Stimulated activated CD4-positive, alpha-beta T cell treated with anti-CD3 and anti-CD28 coated beads, Interleukin-1b, Interleukin-23, amount 100 ng/mL, for 1 hour (primary cell): ENCODE measurements around the gene MKNK1.

Source experiments
- DNase-seq, 2 donors: peaks; one replicate each; pipeline ENCODE4 v3.0.0-alpha.2; 2020; ENCODE audit warnings: low read depth in 2 of 2

The MKNK1 gene

GRCh38 chr1:46618754-46619415 is 14.8 kb upstream of the MKNK1 start:
- no peak for DNase-seq

DNA sequence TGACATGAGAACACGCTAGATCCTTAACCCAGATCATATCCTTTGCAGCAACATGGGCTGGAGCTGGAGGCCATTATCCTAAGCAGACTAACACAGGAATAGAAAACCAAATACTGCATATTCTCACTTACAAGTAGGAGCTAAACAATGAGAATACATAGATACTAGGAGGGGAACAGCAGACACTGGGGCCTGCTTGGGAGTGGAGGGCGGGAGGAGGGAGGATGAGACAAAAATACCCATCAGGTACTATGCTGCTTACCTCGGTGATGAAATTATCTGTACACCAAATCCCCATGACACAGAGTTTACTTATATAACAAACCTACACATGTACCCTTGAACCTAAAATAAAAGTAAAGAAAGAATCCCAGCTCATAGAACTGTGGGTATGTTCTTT is 13.8 kb upstream of the MKNK1 start:
- no peak for DNase-seq

DNA sequence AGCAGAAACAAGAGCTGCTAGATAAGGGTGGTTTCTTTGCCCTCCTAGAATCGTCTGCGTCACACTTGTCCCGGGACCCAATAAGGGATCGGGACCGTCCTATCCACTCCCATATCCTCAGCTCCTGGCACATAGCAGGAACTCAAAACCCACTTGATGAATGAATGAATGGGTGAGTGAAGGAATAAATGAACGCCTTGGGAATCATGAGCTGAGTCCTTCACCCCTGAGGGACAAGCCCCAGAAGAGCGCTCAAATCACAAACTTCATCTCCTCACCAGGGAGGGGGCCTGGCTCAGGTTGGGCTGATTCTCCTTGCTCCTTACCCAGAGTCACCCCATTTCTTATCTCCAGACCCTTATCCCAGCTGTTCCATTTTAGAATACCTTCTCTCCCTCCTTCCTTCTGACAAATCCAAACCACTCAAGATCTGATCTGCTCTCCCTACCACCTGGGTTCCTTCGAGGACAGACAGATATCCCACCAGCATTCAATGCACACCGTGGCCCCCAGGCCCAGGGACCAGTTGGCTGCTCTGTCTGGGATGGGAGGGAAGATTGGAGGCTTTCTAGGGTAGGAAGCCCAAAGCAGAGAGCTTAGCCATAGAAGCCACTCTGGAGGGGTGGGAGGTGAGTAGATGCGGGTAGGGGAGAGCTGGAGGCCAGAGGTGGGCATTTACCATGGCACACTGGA is 13.2 kb upstream of the MKNK1 start:
- DNase-seq: no peak

DNA sequence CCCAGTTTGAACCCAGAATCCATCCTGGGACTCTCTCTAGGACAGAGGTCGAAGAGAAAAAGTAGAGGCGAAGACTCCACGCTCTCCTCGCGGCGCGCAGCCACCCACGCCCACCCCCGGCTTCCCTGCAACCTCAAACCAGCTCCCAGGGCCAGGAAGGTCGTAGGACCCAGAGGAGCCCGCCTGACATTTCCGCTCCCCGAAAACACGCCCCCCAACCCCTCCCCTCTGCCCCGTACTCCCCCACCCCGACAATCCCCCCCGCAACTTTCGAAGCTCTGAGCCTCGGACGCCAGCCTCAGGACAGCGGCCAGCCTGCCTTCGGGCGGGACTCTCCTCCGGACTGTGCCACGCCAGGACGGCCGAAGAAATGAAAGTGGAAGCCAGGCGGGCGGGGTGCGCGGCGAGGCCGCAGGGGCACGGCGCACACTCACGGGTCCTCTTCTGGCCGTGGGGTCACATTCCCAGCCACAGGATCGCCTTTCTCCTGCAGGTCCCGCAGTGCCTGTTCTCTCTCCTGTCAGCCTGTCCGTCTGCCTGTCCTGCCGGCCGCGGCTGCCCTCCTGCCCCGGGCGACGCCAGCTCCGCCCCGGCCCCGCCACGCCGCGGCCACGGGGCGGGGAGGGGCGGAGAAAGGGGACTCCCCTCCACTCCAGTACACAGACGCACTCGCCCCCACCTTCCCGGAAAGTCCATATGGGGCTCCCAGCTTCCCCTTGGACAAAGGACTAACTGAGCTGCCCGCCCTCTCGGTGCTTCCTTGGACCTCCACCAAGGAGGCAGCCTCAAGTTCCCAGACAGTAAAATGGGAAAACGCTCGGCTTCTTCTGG is 12.4 kb upstream of the MKNK1 start, which contains the start of gene MOB3C:
TSS of gene MOB3C (minus strand) at position 535 of the 831 bp plus-strand sequence. CDS start 3,490 bp downstream, outside the sequence.
- peak; percentile 27 to 45 for DNase-seq

GRCh38 chr1:46615735-46616134 is 11.7 kb upstream of the MKNK1 start:
- DNase-seq: no peak

GRCh38 chr1:46615088-46615487 is 11.0 kb upstream of the MKNK1 start:
- no peak for DNase-seq

DNA sequence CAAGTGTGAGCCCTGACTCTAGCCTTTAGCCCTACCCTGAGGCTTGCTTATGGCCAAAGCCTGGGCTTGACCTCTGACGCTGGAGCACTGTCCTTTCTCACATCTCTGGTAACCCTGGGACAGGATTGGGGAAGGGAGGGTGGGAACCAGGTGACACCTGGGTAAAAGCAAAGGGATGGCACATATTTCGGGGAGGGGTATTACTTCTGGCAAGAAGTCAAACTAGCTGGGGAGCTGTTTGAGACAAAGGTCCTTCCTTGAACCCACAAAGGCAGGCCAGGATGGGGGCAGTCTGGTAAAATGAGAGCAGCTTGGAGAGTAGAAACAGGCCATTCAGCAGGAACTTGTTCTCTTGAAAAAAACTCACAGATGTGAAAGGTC is 10.5 kb upstream of the MKNK1 start:
- DNase-seq: no peak

DNA sequence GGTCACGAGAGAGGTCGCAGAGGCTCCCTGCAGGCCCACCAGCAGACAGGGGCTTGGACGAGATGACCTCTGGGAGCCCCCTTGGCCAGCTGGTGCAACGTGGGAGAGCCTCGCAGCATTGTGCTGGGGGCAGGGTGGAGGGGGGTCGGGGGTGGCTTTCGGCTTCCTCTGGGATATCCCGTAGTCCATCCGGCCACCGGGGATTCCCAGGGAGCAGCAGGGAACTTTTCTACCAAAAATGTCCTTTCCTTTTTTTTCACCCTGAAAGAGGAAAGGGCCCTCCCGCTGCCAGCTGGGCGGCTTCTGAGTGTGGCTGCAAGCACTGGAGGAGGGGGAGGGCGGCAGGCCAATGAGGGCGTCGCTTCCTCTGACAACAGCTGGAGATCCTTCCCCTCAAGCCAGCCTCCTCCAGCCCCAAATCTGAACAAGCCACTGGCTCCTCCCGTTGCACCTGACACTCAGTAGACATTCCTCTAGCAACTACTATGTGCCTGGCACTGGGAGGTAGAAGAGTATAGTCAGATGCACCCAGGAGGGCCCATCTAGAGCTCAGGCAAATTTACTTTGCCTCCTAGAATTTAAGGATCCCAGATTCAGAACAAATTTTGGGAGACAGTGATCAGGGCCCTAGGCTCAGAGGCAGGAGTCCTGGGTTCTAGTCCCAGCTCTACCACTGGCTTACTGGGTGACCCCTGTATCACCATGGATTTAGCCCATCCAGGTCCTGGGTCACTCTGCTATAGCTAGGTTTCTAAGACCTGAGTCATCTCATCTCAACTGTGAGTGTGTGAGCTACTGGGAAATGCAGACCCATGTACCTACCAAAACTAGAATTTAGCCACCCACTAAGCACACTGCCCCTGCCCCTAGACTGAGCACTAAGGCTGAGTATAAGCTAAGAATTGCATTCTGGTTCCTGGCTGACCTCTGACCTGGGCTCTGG is 9.9 kb upstream of the MKNK1 start:
- no peak for DNase-seq

DNA sequence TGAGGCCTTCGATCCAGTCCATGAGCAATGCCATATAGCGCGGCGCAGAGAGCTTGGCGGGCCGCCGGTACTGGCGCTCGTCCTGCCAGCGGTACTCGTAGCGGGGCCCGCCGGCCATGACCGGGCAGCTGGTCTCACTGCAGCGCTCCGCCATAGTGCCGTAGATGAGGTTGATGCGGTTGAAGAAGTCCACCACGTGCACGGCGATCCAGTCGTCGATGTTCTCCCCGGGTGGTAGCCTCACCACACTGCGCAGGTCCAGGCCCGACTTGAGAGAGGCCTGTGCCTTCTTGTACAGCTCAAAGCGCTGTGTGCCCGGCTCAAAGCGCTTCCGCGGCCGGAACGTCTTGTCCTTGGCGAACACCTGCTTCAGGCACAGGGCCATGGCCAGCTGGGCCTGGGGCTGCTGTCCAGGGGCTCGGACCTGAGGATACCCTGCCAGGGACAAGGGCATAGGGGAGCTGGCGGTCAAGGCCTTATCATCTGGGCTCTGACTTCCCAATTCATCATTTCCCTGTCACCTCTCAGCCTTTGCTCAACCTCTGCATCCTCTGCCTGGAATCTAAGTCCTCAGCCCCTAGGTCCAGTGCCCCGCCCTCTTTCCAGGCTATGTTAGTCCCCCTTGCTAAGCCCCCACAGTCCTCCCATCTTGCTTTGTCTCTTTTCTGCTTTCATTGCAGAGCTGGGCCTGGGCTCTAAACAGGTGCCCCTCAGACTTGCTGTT is 9.0 kb upstream of the MKNK1 start:
- DNase-seq: no peak

DNA sequence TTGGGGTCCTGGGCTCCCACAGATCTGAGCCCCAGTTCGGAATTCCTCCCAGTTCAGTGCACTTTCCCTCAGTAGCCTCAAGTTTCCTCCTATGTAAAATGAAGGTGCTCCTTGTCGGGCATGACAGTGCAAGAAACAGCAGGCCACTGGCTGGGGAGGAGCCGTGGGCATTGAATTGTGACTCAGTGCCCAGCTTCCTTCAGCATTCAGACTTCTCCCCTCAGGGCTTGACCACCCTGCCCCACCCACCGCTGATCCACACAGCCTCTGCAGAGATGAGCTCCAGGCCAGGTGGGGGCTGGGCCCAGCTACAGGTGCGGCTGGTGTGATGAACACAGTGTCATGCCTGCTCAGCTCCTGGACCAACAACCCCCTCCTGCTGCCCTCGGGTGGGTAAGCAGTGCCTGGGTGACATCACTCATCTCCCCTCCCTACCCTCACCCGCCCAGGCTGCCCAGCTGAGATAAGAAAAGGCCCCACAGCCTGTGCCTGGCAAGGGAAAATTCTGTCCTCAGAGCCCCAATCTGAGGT is 7.7 kb upstream of the MKNK1 start:
- no peak for DNase-seq

- DNase-seq: no peak
Observed at GRCh38 chr1:46607345-46608130, 3.5 kb upstream of the MKNK1 start.

GRCh38 chr1:46606255-46606965 is 2.3 kb upstream of the MKNK1 start:
- DNase-seq: no peak

GRCh38 chr1:46605232-46605631 is 1.2 kb upstream of the MKNK1 start:
- DNase-seq: no peak

GRCh38 chr1:46603481-46603857 is 599 bp downstream of the MKNK1 start:
- no peak for DNase-seq

DNA sequence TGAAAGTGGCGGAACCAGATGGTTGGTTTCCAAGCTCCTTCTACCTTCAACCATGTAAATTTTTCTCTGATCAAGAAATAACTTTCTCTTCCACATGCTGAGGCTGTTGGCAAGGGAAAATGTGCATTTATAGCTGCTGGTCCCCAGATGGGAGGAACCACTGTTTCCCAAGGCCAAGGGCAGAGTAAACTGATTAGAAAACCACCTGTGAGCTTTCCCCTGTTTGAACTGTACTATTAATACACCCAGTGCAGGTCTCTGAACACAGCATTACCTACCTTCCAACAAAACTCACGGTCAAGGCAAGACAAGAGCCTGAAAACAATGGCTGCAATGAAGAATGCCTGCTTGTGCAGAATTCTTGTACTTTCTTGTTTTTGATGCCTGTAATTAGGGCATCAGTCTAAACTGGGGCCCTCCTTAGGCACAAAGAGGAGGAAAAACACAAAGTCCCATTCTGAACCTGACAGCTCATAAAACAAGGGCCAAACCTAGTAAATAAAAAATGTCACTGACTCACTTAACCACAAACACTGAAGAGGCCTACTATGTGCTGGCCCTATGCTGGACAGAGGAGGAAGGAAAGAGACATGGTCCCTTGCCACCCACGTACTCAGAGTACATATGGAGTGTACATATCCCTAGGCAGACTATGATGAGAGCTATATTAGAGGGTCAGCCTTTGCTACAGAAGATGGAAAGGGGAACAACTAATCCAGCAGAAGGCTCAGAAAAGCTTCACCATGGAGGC is 2.6 kb downstream of the MKNK1 start:
- DNase-seq: no peak

GRCh38 chr1:46599059-46599970 is 4.8 kb downstream of the MKNK1 start:
- DNase-seq: no peak

- DNase-seq: no peak
Observed at GRCh38 chr1:46596846-46597245, 7.2 kb downstream of the MKNK1 start.
